Measurements from ENCODE around the gene ITPR2.

DNA sequence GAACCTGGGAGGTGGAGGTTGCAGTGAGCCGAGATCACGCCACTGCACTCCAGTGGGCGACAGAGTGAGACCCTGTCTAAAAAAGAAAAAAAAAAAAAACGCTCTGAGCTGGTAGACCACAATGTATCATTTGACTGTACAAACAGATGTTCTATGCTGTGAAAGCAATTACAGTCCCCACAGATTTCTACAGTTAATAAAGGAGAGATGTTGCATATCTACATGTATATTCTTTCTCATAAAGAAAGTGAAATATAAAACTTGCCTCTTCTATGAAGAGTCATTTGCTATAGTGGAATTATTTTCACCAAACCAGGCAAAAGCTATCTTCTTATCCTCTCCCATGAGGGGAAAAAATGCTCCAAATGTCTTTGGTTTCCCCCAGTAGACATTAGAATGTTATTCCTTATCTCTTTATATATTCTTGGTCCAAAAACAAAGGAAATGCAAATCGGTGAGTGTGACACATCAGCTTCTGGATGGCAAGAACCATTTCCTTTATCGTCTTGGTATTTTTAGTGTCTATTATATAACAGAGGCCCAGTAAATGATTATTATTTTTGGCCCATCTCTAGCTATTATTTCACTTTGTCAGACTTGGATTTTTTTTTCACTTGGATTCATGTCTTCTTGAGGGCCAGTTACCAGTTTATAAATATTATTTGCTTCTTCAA, 407.3 kb downstream of the ITPR2 start:
- TF ChIP-seq RNF2 (IDR thresholded peaks at IDR 0.05; ENCODE audit: borderline replicate concordance, low read depth) (no peak), TP53 (CRISPR knock-in tag; IDR thresholded peaks at IDR 0.05) (no peak), CHD4 (IDR thresholded peaks at IDR 0.05; ENCODE audit: borderline replicate concordance) (no peak), CHD2 (IDR thresholded peaks at IDR 0.05; ENCODE audit: low read length, partially characterized antibody) (no peak), POLR2A (IDR thresholded peaks at IDR 0.05; ENCODE audit: low read length) (no peak), BHLHE40 (IDR thresholded peaks at IDR 0.05; ENCODE audit: low read depth, low read length) (no peak), EP300 (IDR thresholded peaks at IDR 0.05) (no peak), NR3C1 (IDR thresholded peaks at IDR 0.05) (no peak), MYC (IDR thresholded peaks at IDR 0.05; ENCODE audit: borderline replicate concordance, low read length) (no peak)
- TF ChIP-seq, protein P1, sequence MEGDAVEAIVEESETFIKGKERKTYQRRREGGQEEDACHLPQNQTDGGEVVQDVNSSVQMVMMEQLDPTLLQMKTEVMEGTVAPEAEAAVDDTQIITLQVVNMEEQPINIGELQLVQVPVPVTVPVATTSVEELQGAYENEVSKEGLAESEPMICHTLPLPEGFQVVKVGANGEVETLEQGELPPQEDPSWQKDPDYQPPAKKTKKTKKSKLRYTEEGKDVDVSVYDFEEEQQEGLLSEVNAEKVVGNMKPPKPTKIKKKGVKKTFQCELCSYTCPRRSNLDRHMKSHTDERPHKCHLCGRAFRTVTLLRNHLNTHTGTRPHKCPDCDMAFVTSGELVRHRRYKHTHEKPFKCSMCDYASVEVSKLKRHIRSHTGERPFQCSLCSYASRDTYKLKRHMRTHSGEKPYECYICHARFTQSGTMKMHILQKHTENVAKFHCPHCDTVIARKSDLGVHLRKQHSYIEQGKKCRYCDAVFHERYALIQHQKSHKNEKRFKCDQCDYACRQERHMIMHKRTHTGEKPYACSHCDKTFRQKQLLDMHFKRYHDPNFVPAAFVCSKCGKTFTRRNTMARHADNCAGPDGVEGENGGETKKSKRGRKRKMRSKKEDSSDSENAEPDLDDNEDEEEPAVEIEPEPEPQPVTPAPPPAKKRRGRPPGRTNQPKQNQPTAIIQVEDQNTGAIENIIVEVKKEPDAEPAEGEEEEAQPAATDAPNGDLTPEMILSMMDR (IDR thresholded peaks at IDR 0.05) = no peak
- TF ChIP-seq, protein P2, sequence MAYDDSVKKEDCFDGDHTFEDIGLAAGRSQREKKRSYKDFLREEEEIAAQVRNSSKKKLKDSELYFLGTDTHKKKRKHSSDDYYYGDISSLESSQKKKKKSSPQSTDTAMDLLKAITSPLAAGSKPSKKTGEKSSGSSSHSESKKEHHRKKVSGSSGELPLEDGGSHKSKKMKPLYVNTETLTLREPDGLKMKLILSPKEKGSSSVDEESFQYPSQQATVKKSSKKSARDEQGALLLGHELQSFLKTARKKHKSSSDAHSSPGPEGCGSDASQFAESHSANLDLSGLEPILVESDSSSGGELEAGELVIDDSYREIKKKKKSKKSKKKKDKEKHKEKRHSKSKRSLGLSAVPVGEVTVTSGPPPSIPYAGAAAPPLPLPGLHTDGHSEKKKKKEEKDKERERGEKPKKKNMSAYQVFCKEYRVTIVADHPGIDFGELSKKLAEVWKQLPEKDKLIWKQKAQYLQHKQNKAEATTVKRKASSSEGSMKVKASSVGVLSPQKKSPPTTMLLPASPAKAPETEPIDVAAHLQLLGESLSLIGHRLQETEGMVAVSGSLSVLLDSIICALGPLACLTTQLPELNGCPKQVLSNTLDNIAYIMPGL (CRISPR knock-in tag; IDR thresholded peaks at IDR 0.05; ENCODE audit: borderline replicate concordance) = no peak
- TF ChIP-seq, protein P3, sequence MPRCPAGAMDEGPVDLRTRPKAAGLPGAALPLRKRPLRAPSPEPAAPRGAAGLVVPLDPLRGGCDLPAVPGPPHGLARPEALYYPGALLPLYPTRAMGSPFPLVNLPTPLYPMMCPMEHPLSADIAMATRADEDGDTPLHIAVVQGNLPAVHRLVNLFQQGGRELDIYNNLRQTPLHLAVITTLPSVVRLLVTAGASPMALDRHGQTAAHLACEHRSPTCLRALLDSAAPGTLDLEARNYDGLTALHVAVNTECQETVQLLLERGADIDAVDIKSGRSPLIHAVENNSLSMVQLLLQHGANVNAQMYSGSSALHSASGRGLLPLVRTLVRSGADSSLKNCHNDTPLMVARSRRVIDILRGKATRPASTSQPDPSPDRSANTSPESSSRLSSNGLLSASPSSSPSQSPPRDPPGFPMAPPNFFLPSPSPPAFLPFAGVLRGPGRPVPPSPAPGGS (IDR thresholded peaks at IDR 0.05) = no peak

Measured in A549 (cell line).